Measurements from ENCODE around the gene RASGRP2.
A peak's percentile ranks its signal among the peaks of the same experiment; 100 is the strongest.

Gene RASGRP2

DNA sequence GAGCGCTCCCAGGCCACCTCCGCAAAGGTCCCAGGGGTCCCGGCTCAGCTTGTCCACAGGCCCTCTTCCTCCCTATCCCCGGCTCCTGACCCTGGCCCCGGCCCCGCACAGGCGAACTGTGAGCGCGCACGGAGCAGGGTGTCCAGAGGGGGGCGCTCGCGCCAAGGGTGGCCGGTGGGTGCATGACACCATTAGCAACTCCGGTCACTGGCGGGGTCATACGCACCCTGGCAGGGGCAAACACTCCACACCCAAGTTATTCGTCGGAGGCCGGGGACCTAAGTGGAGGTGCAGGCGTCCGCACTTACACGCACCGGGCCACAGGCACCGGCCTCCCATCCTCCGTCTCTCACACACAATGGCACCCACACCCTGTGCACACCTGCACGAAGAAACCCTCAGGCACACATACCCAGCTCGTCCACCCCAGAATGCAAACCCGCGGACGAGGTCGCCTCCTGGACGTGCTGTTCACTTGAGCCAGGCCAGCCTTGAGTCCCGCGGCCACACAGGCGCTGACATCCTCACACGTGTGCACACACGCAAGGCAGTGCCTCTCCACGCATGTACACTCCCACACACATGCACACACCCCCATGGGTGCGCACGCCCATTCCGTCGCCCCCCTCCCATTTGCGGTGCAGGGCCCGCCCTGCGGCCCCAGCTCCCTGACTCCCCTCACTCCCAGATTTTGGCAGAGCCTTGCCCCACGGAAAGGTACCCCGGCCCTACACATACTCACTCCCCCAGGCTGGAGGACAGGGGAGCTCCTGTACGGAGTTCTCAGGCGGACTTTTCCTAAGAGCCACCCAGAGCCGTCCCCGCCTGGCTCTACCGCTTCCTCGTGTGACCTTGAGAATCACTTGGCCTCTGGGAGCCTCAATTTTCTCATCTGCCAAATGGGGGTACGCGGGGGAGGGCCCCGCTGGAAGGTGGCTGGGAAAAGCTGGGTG lies at the start of gene RASGRP2:
Gene RASGRP2 (minus strand): TSS at position 552 of the 953 bp plus-strand sequence. CDS start 1,276 bp downstream, outside the sequence.
- Histone ChIP-seq H4K20me1 (ENCODE audit: insufficient read depth, low read length) (no peaks in the 10 kb centered on the region), H3K4me1 (ENCODE audit: insufficient read depth, low read length, severe bottlenecking) (peaks cover 35% of the 10 kb centered on the region), H3K4me2 (ENCODE audit: low read length) (peak within 1 kb of the TSS; percentile 98), H3K4me3 (ENCODE audit: low read depth, low read length, poor library complexity, severe bottlenecking) (peak within 1 kb of the TSS; percentile 60), H3F3A (ENCODE audit: insufficient read depth, low read length) (no peaks in the 10 kb centered on the region), H3K9ac (ENCODE audit: low read length) (peak within 1 kb of the TSS; percentile 78), H2AFZ (ENCODE audit: low read length) (no peak within 1 kb of the TSS), H3K36me3 (ENCODE audit: insufficient read depth, low read length) (no peaks in the 10 kb centered on the region), H3K27me3 (ENCODE audit: insufficient read depth, low read length) (no peaks in the 10 kb centered on the region; the same call in 1 of the 2 replicates), H3K79me2 (ENCODE audit: insufficient read depth, low read length) (no peaks in the 10 kb centered on the region), H3K9me3 (ENCODE audit: low read length) (no peaks in the 10 kb centered on the region), H3K9me2 (ENCODE audit: low read depth, low read length) (no peaks in the 10 kb centered on the region), H3K27ac (ENCODE audit: low read depth, low read length, poor library complexity, severe bottlenecking) (peak within 1 kb of the TSS; percentile 77)
- TF ChIP-seq, protein P1, sequence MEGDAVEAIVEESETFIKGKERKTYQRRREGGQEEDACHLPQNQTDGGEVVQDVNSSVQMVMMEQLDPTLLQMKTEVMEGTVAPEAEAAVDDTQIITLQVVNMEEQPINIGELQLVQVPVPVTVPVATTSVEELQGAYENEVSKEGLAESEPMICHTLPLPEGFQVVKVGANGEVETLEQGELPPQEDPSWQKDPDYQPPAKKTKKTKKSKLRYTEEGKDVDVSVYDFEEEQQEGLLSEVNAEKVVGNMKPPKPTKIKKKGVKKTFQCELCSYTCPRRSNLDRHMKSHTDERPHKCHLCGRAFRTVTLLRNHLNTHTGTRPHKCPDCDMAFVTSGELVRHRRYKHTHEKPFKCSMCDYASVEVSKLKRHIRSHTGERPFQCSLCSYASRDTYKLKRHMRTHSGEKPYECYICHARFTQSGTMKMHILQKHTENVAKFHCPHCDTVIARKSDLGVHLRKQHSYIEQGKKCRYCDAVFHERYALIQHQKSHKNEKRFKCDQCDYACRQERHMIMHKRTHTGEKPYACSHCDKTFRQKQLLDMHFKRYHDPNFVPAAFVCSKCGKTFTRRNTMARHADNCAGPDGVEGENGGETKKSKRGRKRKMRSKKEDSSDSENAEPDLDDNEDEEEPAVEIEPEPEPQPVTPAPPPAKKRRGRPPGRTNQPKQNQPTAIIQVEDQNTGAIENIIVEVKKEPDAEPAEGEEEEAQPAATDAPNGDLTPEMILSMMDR (IDR thresholded peaks at IDR 0.05; ENCODE audit: low read length): peak; percentile 83
- TF ChIP-seq EZH2 (IDR thresholded peaks at IDR 0.05; ENCODE audit: borderline replicate concordance, low read length): no peak

DNA sequence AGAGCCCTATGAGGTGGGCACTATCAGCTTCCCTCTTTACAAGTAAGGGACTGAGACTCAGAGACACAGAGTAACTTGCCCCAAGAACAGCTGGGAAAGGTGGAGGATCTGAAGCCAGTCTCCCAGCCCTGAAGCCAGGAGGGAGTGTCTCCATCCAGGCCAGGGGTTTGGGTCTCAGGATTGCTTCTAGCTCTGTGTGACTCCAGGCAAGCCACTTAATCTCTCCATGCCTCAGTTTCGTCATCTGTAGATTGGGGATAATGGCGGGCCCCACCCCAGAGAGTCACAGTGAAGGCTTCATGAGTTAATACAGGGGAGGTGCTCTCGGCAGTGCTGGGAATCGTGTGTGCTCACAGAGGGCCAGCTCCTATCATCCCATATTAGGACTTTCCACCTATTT lies 48.5 kb upstream of the RASGRP2 start:
- Histone ChIP-seq H4K20me1 (ENCODE audit: insufficient read depth, low read length) (no peaks in the 10 kb centered on the region), H3K79me2 (ENCODE audit: insufficient read depth, low read length) (no peaks in the 10 kb centered on the region), H3K4me3 (ENCODE audit: low read depth, low read length, poor library complexity, severe bottlenecking) (no peak overlapping the region), H3F3A (ENCODE audit: insufficient read depth, low read length) (no peaks in the 10 kb centered on the region), H2AFZ (ENCODE audit: low read length) (no peak overlapping the region), H3K9me3 (ENCODE audit: low read length) (no peaks in the 10 kb centered on the region), H3K9me2 (ENCODE audit: low read depth, low read length) (no peaks in the 10 kb centered on the region), H3K36me3 (ENCODE audit: insufficient read depth, low read length) (peaks cover 46% of the 10 kb centered on the region), H3K27ac (ENCODE audit: low read depth, low read length, poor library complexity, severe bottlenecking) (no peak overlapping the region), H3K4me2 (ENCODE audit: low read length) (no peak overlapping the region), H3K27me3 (ENCODE audit: insufficient read depth, low read length) (no peaks in the 10 kb centered on the region), H3K9ac (ENCODE audit: low read length) (no peak overlapping the region), H3K4me1 (ENCODE audit: insufficient read depth, low read length, severe bottlenecking) (peaks cover 5% of the 10 kb centered on the region)
- TF ChIP-seq, protein P1 (IDR thresholded peaks at IDR 0.05; ENCODE audit: low read length): no peak
- no peak for TF ChIP-seq EZH2 (IDR thresholded peaks at IDR 0.05; ENCODE audit: borderline replicate concordance, low read length)

DNA sequence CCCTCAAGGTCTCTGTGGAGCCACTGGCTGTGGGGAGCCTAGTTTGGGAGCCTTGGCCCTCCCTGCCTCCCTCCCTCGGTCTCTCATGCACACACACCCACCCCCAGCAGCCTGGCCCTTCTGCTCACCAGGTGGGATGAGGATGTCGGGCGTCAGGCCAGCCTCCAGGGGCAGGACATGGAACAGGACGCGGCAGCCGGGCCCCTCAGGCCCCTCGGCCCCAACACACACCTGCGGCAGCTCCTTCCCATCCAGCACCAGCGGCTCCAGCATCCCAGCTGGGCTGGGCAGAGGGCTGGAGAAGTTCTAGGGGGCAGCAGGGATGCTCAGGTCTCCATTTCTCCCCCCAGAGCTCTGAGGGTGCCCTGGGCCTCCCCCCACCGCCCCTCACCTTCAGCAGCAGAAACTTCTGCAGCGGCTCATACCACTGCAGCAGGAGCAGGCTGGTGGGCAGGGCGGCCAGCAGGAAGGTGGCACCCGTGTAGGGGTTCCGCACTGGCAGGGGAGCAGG lies 47.9 kb upstream of the RASGRP2 start:
- Histone ChIP-seq H3K4me1 (ENCODE audit: insufficient read depth, low read length, severe bottlenecking) (peaks cover 6% of the 10 kb centered on the region), H3K4me3 (ENCODE audit: low read depth, low read length, poor library complexity, severe bottlenecking) (no peak overlapping the region), H4K20me1 (ENCODE audit: insufficient read depth, low read length) (no peaks in the 10 kb centered on the region), H3K27ac (ENCODE audit: low read depth, low read length, poor library complexity, severe bottlenecking) (no peak overlapping the region), H3K4me2 (ENCODE audit: low read length) (no peak overlapping the region), H3K9me2 (ENCODE audit: low read depth, low read length) (no peaks in the 10 kb centered on the region), H3K27me3 (ENCODE audit: insufficient read depth, low read length) (no peaks in the 10 kb centered on the region), H3K79me2 (ENCODE audit: insufficient read depth, low read length) (no peaks in the 10 kb centered on the region), H3K36me3 (ENCODE audit: insufficient read depth, low read length) (peaks cover 39% of the 10 kb centered on the region), H3F3A (ENCODE audit: insufficient read depth, low read length) (no peaks in the 10 kb centered on the region), H3K9ac (ENCODE audit: low read length) (no peak overlapping the region), H3K9me3 (ENCODE audit: low read length) (no peaks in the 10 kb centered on the region), H2AFZ (ENCODE audit: low read length) (no peak overlapping the region)
- no peak for TF ChIP-seq EZH2 (IDR thresholded peaks at IDR 0.05; ENCODE audit: borderline replicate concordance, low read length)
- TF ChIP-seq, protein P1 (IDR thresholded peaks at IDR 0.05; ENCODE audit: low read length): no peak

All from OCI-LY1 (cell line).